HepG2 (cell line): ENCODE results near the gene PPP3CB. TPM values are rescaled to one million over a fixed set of nuclear protein-coding genes. Genes with fewer than 3 reads are reported as not detected.
A peak's percentile ranks its signal among the peaks of the same experiment; 100 is the strongest.

ENCODE experiments used
- ATAC-seq: fragments of 200-7000 bp; cut with Tn5 transposase; 3 replicates; pipeline ENCODE4 v1.9.1; 2020; ENCODE audit warnings: mild to moderate bottlenecking, moderate library complexity
- BruUV-seq: library from RNA; stranded (reverse); fragments of 400-500 nt; replicated peaks from 2 replicates; lab custom pipeline; 2021; lab: Mats Ljungman, UMichigan
- CTCF ChIA-PET: fragments of 300-600 bp; formaldehyde crosslinking; extraction: SDS; loops from one replicate; lab custom pipeline; 2021; ENCODE audit warnings: low total read pairs, inconsistent platforms, low intra/inter-chr PET ratio; lab: Yijun Ruan, JAX
- POLR2A ChIA-PET: fragments of 350-600 bp; sonication (Branson Sonifier 250); formaldehyde crosslinking; loops from one replicate; lab custom pipeline; 2020; ENCODE audit warnings: antibody characterized with exemption, inconsistent platforms; lab: Yijun Ruan, JAX
- DNase-seq: peaks from one replicate; pipeline ENCODE4 v3.0.0-alpha.2; 2015; ENCODE audit warnings: low spot score
- FAIRE-seq: peaks from 3 replicates; lab custom pipeline; 2011; peaks lifted over from hg19 to GRCh38; lab: Jason Lieb, UNC
- H2AFZ ChIP-seq: one replicate; pipeline ENCODE4 v1.6.1; 2011; ENCODE audit warnings: low read length, inconsistent platforms
- H3K27ac ChIP-seq: fragments of 300-600 bp; 3 replicates; pipeline ENCODE4 v1.8.0; 2011; ENCODE audit warnings: mixed run types, mild to moderate bottlenecking, mixed read lengths, low read length, inconsistent platforms; ENCODE audit not compliant: insufficient read depth; ENCODE audit errors: extremely low read length
- H3K27me3 ChIP-seq, 2 experiments: fragments of 200-600 bp in 1 of 2; 2 replicates in 1 of 2; 3 replicates in 1 of 2; pipeline versions ENCODE4 v1.6.0 to v1.8.0; 2011; ENCODE audit warnings: low read length in 2 of 2, mild to moderate bottlenecking in 2 of 2, moderate library complexity in 2 of 2, inconsistent platforms in 1 of 2; ENCODE audit not compliant: insufficient read depth in 2 of 2, control insufficient read depth in 1 of 2
- H3K36me3 ChIP-seq, 2 experiments: fragments of 200-600 bp in 1 of 2; replicated peaks in 1 of 2; 2 replicates in 1 of 2; 3 replicates in 1 of 2; pipeline versions ENCODE4 v1.5.1 to v1.8.0; 2011; ENCODE audit warnings: low read length in 2 of 2, inconsistent platforms in 1 of 2; ENCODE audit not compliant: insufficient read depth in 2 of 2, control insufficient read depth in 1 of 2
- H3K4me1 ChIP-seq: 2 replicates; pipeline ENCODE4 v1.5.1; 2012; ENCODE audit warnings: low read length, inconsistent platforms; ENCODE audit not compliant: insufficient read depth
- H3K4me2 ChIP-seq: 2 replicates; pipeline ENCODE4 v1.6.0; 2011; ENCODE audit warnings: low read depth, low read length, inconsistent platforms
- H3K4me3 ChIP-seq, 3 experiments: fragments of 200-600 bp in 1 of 3; sonication (generic), shearing (Covaris generic) in 1 of 3; replicated peaks in 1 of 3; 2 replicates each; pipeline ENCODE4 v1.5.1; 2011 to 2016; ENCODE audit warnings: low read length in 3 of 3, inconsistent platforms in 2 of 3, low read depth in 2 of 3, mild to moderate bottlenecking in 2 of 3, control low read depth in 1 of 3, mixed read lengths in 1 of 3; ENCODE audit not compliant: insufficient read depth in 1 of 3
- H3K79me2 ChIP-seq: one replicate; pipeline ENCODE4 v1.6.1; 2011; ENCODE audit warnings: low read length, inconsistent platforms; ENCODE audit not compliant: insufficient read depth
- H3K9ac ChIP-seq: 2 replicates; pipeline ENCODE4 v1.6.0; 2011; ENCODE audit warnings: mild to moderate bottlenecking, low read depth, low read length, inconsistent platforms; ENCODE audit not compliant: insufficient read depth
- H3K9me3 ChIP-seq: 2 replicates; pipeline ENCODE4 v1.5.1; 2012; ENCODE audit warnings: mild to moderate bottlenecking, low read length
- H4K20me1 ChIP-seq: 2 replicates; pipeline ENCODE4 v1.6.0; 2011; ENCODE audit warnings: inconsistent platforms, mild to moderate bottlenecking, low read length, moderate library complexity; ENCODE audit not compliant: insufficient read depth
- CEBPB ChIP-seq: IDR thresholded peaks from 2 replicates; pipeline ENCODE4 v1.6.1; 2011; ENCODE audit warnings: low read depth, low read length, improper control_type of control experiment, borderline replicate concordance
- DZIP1 ChIP-seq: sonication (generic); formaldehyde crosslinking; IDR thresholded peaks from 2 replicates; pipeline ENCODE4 v1.5.0; 2020; ENCODE audit warnings: mild to moderate bottlenecking, missing genetic modification reagents
- JDP2 ChIP-seq: sonication (generic); formaldehyde crosslinking; IDR thresholded peaks from 2 replicates; pipeline ENCODE4 v1.8.1; 2022; ENCODE audit warnings: missing genetic modification reagents, borderline replicate concordance
- REXO4 ChIP-seq: sonication (generic); formaldehyde crosslinking; IDR thresholded peaks from 2 replicates; pipeline ENCODE4 v1.8.0; 2022; ENCODE audit warnings: missing genetic modification reagents, mild to moderate bottlenecking, borderline replicate concordance
- RFX3 ChIP-seq: IDR thresholded peaks from 2 replicates; pipeline ENCODE4 v1.6.1; 2016; ENCODE audit warnings: missing biosample characterization, missing genetic modification reagents
- TFDP2 ChIP-seq: sonication (generic); formaldehyde crosslinking; IDR thresholded peaks from 2 replicates; pipeline ENCODE4 v1.4.0; 2020; ENCODE audit warnings: missing genetic modification reagents
- ZFP36L1 ChIP-seq: sonication (generic); formaldehyde crosslinking; IDR thresholded peaks from 2 replicates; pipeline ENCODE4 v1.8.0; 2022; ENCODE audit warnings: mild to moderate bottlenecking, missing genetic modification reagents, moderate library complexity
- ZNF235 ChIP-seq: sonication (generic); formaldehyde crosslinking; IDR thresholded peaks from 2 replicates; pipeline ENCODE4 v1.8.1; 2023; ENCODE audit warnings: mild to moderate bottlenecking, missing genetic modification reagents, borderline replicate concordance
- ZNF335 ChIP-seq: sonication (generic); formaldehyde crosslinking; IDR thresholded peaks from 2 replicates; pipeline ENCODE4 v1.4.0; 2020; ENCODE audit warnings: missing genetic modification reagents
- ZNF557 ChIP-seq: sonication (generic); formaldehyde crosslinking; IDR thresholded peaks from 2 replicates; pipeline ENCODE4 v1.4.0; 2020; ENCODE audit warnings: missing genetic modification reagents
- ZNF580 ChIP-seq: IDR thresholded peaks from 2 replicates; pipeline ENCODE4 v1.6.1; 2016; ENCODE audit warnings: low read depth, borderline replicate concordance
- ZNF597 ChIP-seq: sonication (generic); formaldehyde crosslinking; IDR thresholded peaks from 2 replicates; pipeline ENCODE4 v1.5.0; 2020; ENCODE audit warnings: missing genetic modification reagents
- WGBS: methylation state at CpG from one replicate; pipeline ENCODE4 v1.1.6; 2017; ENCODE audit warnings: low lambda C conversion rate; 5-methylcytosine and 5-hydroxymethylcytosine counted together
- in situ Hi-C: cut with HindIII; loops from 2 replicates; pipeline ENCODE4 v1.10.0; 2017; ENCODE audit warnings: low pct_unique_long_range_greater_than_20kb; ENCODE audit not compliant: extremely low pct_ligation_motif_present
- intact Hi-C: fragments of 100-400 bp; cut with micrococcal nuclease; formaldehyde crosslinking; loops from one replicate; pipeline ENCODE4 v1.10.0; 2022; ENCODE audit not compliant: unreplicated experiment
- polyA plus RNA-seq, 8 experiments: library from polyadenylated mRNA; depleted of rRNA in 3 of 8; stranded (reverse) in 7 of 8; unstranded in 1 of 8; fragments of >200 nt; fragmentation: Illumina TruSeq in 4 of 8; extraction: Trizol in 4 of 8; gene quantifications; 2 replicates each; pipeline versions ENCODE4 v1.2.1 to v1.2.3, GENCODE V29; 2011 to 2016; ENCODE audit warnings: low read depth in 4 of 8, missing spikeins in 1 of 8, mixed read lengths in 1 of 8; ENCODE audit not compliant: insufficient read depth in 1 of 8
- total RNA-seq, 5 experiments: library from RNA; depleted of rRNA; stranded (reverse); fragments of >200 nt; fragmentation: Illumina TruSeq; extraction: Trizol; gene quantifications; 2 replicates each; pipeline ENCODE4 v1.2.3, GENCODE V29; 2016; ENCODE audit warnings: low read depth in 1 of 5

PPP3CB gene
- total and polyA plus RNA-seq, 2 of the 13 experiments (the other 11 are each of a cell fraction or from before 2014, with no cell fraction given), result 8.7 to 11.4 TPM

- Histone ChIP-seq H3K27ac (no peak overlapping the region), H2AFZ (no peak overlapping the region), H4K20me1 (no peaks in the 10 kb centered on the region), H3K36me3 (no peaks in the 10 kb centered on the region), H3K9ac (no peak overlapping the region), H3K27me3 (no peaks in the 10 kb centered on the region), H3K4me1 (no peaks in the 10 kb centered on the region), H3K9me3 (no peaks in the 10 kb centered on the region), H3K79me2 (no peaks in the 10 kb centered on the region), H3K4me2 (no peak overlapping the region), H3K4me3 (no peak overlapping the region)
- ChIA-PET POLR2A (no interaction called here), CTCF (no interaction called here)
- BruUV-seq, result no TSS peak
- ATAC-seq, result no peak
- no peak for DNase-seq
- in situ Hi-C loops (no loop called here), intact Hi-C loops (no loop called here)
- TF ChIP-seq CEBPB (peak; percentile 45; the same call in 1 of the 2 replicates), ZFP36L1 (CRISPR knock-in tag) (no peak)
- FAIRE-seq, result no peak
- whole genome bisulfite sequencing, result 94% methylated on average over 6 of the region's 6 CpGs
Measured at GRCh38 chr10:73459683-73460314, 36.0 kb downstream of the PPP3CB start.

- no peak for ATAC-seq
- BruUV-seq, result no TSS peak
- no peaks in the 10 kb centered on the region for H3K79me2 ChIP-seq
- no peak for DNase-seq
- no peak overlapping the region for H3K27ac ChIP-seq
- intact Hi-C loops, result no loop called here
- no peak overlapping the region for H3K9ac ChIP-seq
- no peak for FAIRE-seq
- no peak overlapping the region for H3K4me2 ChIP-seq
- ChIA-PET POLR2A (no interaction called here), CTCF (no interaction called here)
- H3K4me1 ChIP-seq, result no peaks in the 10 kb centered on the region
- H4K20me1 ChIP-seq, result no peaks in the 10 kb centered on the region
- H3K9me3 ChIP-seq, result no peaks in the 10 kb centered on the region
- H2AFZ ChIP-seq, result no peak overlapping the region
- H3K36me3 ChIP-seq, result no peaks in the 10 kb centered on the region; a peak in 1 of 5 replicates
- 94% methylated on average over 2 of the region's 2 CpGs for WGBS
- H3K27me3 ChIP-seq, result no peaks in the 10 kb centered on the region
- in situ Hi-C loops, result no loop called here
- H3K4me3 ChIP-seq, result no peak overlapping the region
- TF ChIP-seq TFDP2 (no peak), JDP2 (CRISPR knock-in tag) (no peak), REXO4 (no peak), ZNF580 (CRISPR knock-in tag) (no peak), DZIP1 (CRISPR knock-in tag) (no peak), ZNF597 (CRISPR knock-in tag) (no peak), RFX3 (CRISPR knock-in tag) (no peak), ZNF235 (CRISPR knock-in tag) (no peak), ZNF335 (CRISPR knock-in tag) (no peak), ZNF557 (CRISPR knock-in tag) (no peak)
Measured at GRCh38 chr10:73456187-73456890, 39.5 kb downstream of the PPP3CB start.
